Measurements from ENCODE around the gene SEC22C.

The SEC22C gene

GRCh38 chr3:42513121-42513520 lies 68.6 kb downstream of the SEC22C start:
- Histone ChIP-seq H3K9ac (ENCODE audit: low read length) (no peak overlapping the region), H4K12ac (ENCODE audit: low read depth, low read length) (no peak overlapping the region), H3K23ac (ENCODE audit: low read length) (no peak overlapping the region), H3K4me3 (ENCODE audit: low read depth, low read length) (no peak overlapping the region), H3K4me2 (ENCODE audit: low read length) (no peak overlapping the region), H3K9me3 (ENCODE audit: insufficient read depth, low read depth, low read length) (no peaks in the 10 kb centered on the region), H3K4ac (ENCODE audit: low read depth, low read length) (no peak overlapping the region), H2BK5ac (ENCODE audit: low read depth, low read length, poor library complexity) (no peak overlapping the region), H2AFZ (ENCODE audit: insufficient read depth, low read length, poor library complexity) (no peak overlapping the region), H4K91ac (ENCODE audit: low read depth, low read length) (no peak overlapping the region), H2AK5ac (ENCODE audit: low read length) (no peak overlapping the region), H3K36me3 (ENCODE audit: control insufficient read depth in 1 of 2, insufficient read depth in 2 of 2, low read length in 2 of 2) (no peaks in the 10 kb centered on the region), H2BK12ac (ENCODE audit: low read length) (no peak overlapping the region), H3K79me1 (ENCODE audit: low read length) (no peaks in the 10 kb centered on the region), H3K27me3 (ENCODE audit: insufficient read depth, low read length) (no peaks in the 10 kb centered on the region), H3K14ac (ENCODE audit: low read length) (no peak overlapping the region), H3K18ac (ENCODE audit: low read length) (no peak overlapping the region), H3K79me2 (ENCODE audit: control insufficient read depth, insufficient read depth, low read length, poor library complexity) (no peaks in the 10 kb centered on the region), H3K27ac (ENCODE audit: low read depth, low read length) (no peak overlapping the region), H3K4me1 (ENCODE audit: control insufficient read depth in 1 of 2, insufficient read depth in 2 of 2, low read length in 2 of 2) (no peaks in the 10 kb centered on the region), H4K8ac (ENCODE audit: low read depth, low read length) (no peak overlapping the region), H2BK120ac (ENCODE audit: insufficient read depth, low read length, poor library complexity) (no peak overlapping the region)
- no CpG with 5 or more reads among the region's 3 CpGs for WGBS (ENCODE audit: extremely low coverage, insufficient coverage, insufficient read length)
- DNase-seq, result no peak

- Histone ChIP-seq H3K9ac (ENCODE audit: low read length) (no peak overlapping the region), H3K36me3 (ENCODE audit: control insufficient read depth in 1 of 2, insufficient read depth in 2 of 2, low read length in 2 of 2) (no peaks in the 10 kb centered on the region), H2BK120ac (ENCODE audit: insufficient read depth, low read length, poor library complexity) (no peak overlapping the region), H3K4me2 (ENCODE audit: low read length) (no peak overlapping the region), H3K4me1 (ENCODE audit: control insufficient read depth in 1 of 2, insufficient read depth in 2 of 2, low read length in 2 of 2) (peaks cover 5 to 6% of the 10 kb centered on the region in 2 experiments), H3K27ac (ENCODE audit: low read depth, low read length) (no peak overlapping the region), H3K79me1 (ENCODE audit: low read length) (no peaks in the 10 kb centered on the region), H4K12ac (ENCODE audit: low read depth, low read length) (no peak overlapping the region), H4K91ac (ENCODE audit: low read depth, low read length) (no peak overlapping the region), H3K79me2 (ENCODE audit: control insufficient read depth, insufficient read depth, low read length, poor library complexity) (no peaks in the 10 kb centered on the region), H2BK12ac (ENCODE audit: low read length) (no peak overlapping the region), H2AK5ac (ENCODE audit: low read length) (no peak overlapping the region), H4K8ac (ENCODE audit: low read depth, low read length) (no peak overlapping the region), H3K18ac (ENCODE audit: low read length) (no peak overlapping the region), H3K14ac (ENCODE audit: low read length) (no peak overlapping the region), H3K27me3 (ENCODE audit: insufficient read depth, low read length) (no peaks in the 10 kb centered on the region), H3K9me3 (ENCODE audit: insufficient read depth, low read depth, low read length) (no peaks in the 10 kb centered on the region), H2BK5ac (ENCODE audit: low read depth, low read length, poor library complexity) (no peak overlapping the region), H3K4ac (ENCODE audit: low read depth, low read length) (no peak overlapping the region), H2AFZ (ENCODE audit: insufficient read depth, low read length, poor library complexity) (no peak overlapping the region), H3K23ac (ENCODE audit: low read length) (no peak overlapping the region), H3K4me3 (ENCODE audit: low read depth, low read length) (no peak overlapping the region)
- no peak for DNase-seq
- WGBS (ENCODE audit: extremely low coverage, insufficient coverage, insufficient read length), result no CpG with 5 or more reads among the region's 2 CpGs
These were observed 70.0 kb downstream of the SEC22C start for GRCh38 chr3:42511736-42512135.

GRCh38 chr3:42511201-42511600 lies 70.6 kb downstream of the SEC22C start:
- no peak overlapping the region for H4K12ac ChIP-seq (ENCODE audit: low read depth, low read length)
- H4K8ac ChIP-seq (ENCODE audit: low read depth, low read length), result no peak overlapping the region
- H3K9ac ChIP-seq (ENCODE audit: low read length), result no peak overlapping the region
- H2BK12ac ChIP-seq (ENCODE audit: low read length), result no peak overlapping the region
- no peak overlapping the region for H3K23ac ChIP-seq (ENCODE audit: low read length)
- no peak overlapping the region for H2AFZ ChIP-seq (ENCODE audit: insufficient read depth, low read length, poor library complexity)
- no peak for DNase-seq
- H2BK120ac ChIP-seq (ENCODE audit: insufficient read depth, low read length, poor library complexity), result no peak overlapping the region
- H3K79me1 ChIP-seq (ENCODE audit: low read length), result no peaks in the 10 kb centered on the region
- H3K79me2 ChIP-seq (ENCODE audit: control insufficient read depth, insufficient read depth, low read length, poor library complexity), result no peaks in the 10 kb centered on the region
- no peak overlapping the region for H3K4me2 ChIP-seq (ENCODE audit: low read length)
- H2AK5ac ChIP-seq (ENCODE audit: low read length), result no peak overlapping the region
- no CpG with 5 or more reads among the region's 1 CpG for WGBS (ENCODE audit: extremely low coverage, insufficient coverage, insufficient read length)
- peaks cover 5 to 6% of the 10 kb centered on the region in 2 experiments for H3K4me1 ChIP-seq (ENCODE audit: control insufficient read depth in 1 of 2, insufficient read depth in 2 of 2, low read length in 2 of 2)
- no peak overlapping the region for H4K91ac ChIP-seq (ENCODE audit: low read depth, low read length)
- H3K36me3 ChIP-seq (ENCODE audit: control insufficient read depth in 1 of 2, insufficient read depth in 2 of 2, low read length in 2 of 2), result no peaks in the 10 kb centered on the region
- no peak overlapping the region for H3K4ac ChIP-seq (ENCODE audit: low read depth, low read length)
- H2BK5ac ChIP-seq (ENCODE audit: low read depth, low read length, poor library complexity), result no peak overlapping the region
- no peaks in the 10 kb centered on the region for H3K27me3 ChIP-seq (ENCODE audit: insufficient read depth, low read length)
- no peak overlapping the region for H3K18ac ChIP-seq (ENCODE audit: low read length)
- no peak overlapping the region for H3K4me3 ChIP-seq (ENCODE audit: low read depth, low read length)
- no peak overlapping the region for H3K27ac ChIP-seq (ENCODE audit: low read depth, low read length)
- H3K14ac ChIP-seq (ENCODE audit: low read length), result no peak overlapping the region
- no peaks in the 10 kb centered on the region for H3K9me3 ChIP-seq (ENCODE audit: insufficient read depth, low read depth, low read length)

GRCh38 chr3:42510325-42510724 lies 71.4 kb downstream of the SEC22C start:
- no peak overlapping the region for H4K91ac ChIP-seq (ENCODE audit: low read depth, low read length)
- no CpG with 5 or more reads among the region's 4 CpGs for WGBS (ENCODE audit: extremely low coverage, insufficient coverage, insufficient read length)
- no peaks in the 10 kb centered on the region for H3K79me2 ChIP-seq (ENCODE audit: control insufficient read depth, insufficient read depth, low read length, poor library complexity)
- H3K4me3 ChIP-seq (ENCODE audit: low read depth, low read length), result no peak overlapping the region
- no peak overlapping the region for H3K4ac ChIP-seq (ENCODE audit: low read depth, low read length)
- no peak overlapping the region for H3K27ac ChIP-seq (ENCODE audit: low read depth, low read length)
- no peak overlapping the region for H4K8ac ChIP-seq (ENCODE audit: low read depth, low read length)
- no peak overlapping the region for H3K18ac ChIP-seq (ENCODE audit: low read length)
- no peak overlapping the region for H2BK5ac ChIP-seq (ENCODE audit: low read depth, low read length, poor library complexity)
- H4K12ac ChIP-seq (ENCODE audit: low read depth, low read length), result no peak overlapping the region
- peaks cover 5 to 6% of the 10 kb centered on the region in 2 experiments for H3K4me1 ChIP-seq (ENCODE audit: control insufficient read depth in 1 of 2, insufficient read depth in 2 of 2, low read length in 2 of 2)
- DNase-seq, result no peak
- H3K79me1 ChIP-seq (ENCODE audit: low read length), result no peaks in the 10 kb centered on the region
- no peak overlapping the region for H3K14ac ChIP-seq (ENCODE audit: low read length)
- H3K4me2 ChIP-seq (ENCODE audit: low read length), result no peak overlapping the region
- no peaks in the 10 kb centered on the region for H3K27me3 ChIP-seq (ENCODE audit: insufficient read depth, low read length)
- H2BK12ac ChIP-seq (ENCODE audit: low read length), result no peak overlapping the region
- no peaks in the 10 kb centered on the region for H3K36me3 ChIP-seq (ENCODE audit: control insufficient read depth in 1 of 2, insufficient read depth in 2 of 2, low read length in 2 of 2)
- no peak overlapping the region for H3K23ac ChIP-seq (ENCODE audit: low read length)
- H3K9me3 ChIP-seq (ENCODE audit: insufficient read depth, low read depth, low read length), result no peaks in the 10 kb centered on the region
- no peak overlapping the region for H2BK120ac ChIP-seq (ENCODE audit: insufficient read depth, low read length, poor library complexity)
- no peak overlapping the region for H2AFZ ChIP-seq (ENCODE audit: insufficient read depth, low read length, poor library complexity)
- H3K9ac ChIP-seq (ENCODE audit: low read length), result no peak overlapping the region
- H2AK5ac ChIP-seq (ENCODE audit: low read length), result no peak overlapping the region

All from trophoblast cell (in vitro differentiated cells and primary cell).